Measurements from ENCODE around the gene XKR3.

- TF ChIP-seq, protein P1, sequence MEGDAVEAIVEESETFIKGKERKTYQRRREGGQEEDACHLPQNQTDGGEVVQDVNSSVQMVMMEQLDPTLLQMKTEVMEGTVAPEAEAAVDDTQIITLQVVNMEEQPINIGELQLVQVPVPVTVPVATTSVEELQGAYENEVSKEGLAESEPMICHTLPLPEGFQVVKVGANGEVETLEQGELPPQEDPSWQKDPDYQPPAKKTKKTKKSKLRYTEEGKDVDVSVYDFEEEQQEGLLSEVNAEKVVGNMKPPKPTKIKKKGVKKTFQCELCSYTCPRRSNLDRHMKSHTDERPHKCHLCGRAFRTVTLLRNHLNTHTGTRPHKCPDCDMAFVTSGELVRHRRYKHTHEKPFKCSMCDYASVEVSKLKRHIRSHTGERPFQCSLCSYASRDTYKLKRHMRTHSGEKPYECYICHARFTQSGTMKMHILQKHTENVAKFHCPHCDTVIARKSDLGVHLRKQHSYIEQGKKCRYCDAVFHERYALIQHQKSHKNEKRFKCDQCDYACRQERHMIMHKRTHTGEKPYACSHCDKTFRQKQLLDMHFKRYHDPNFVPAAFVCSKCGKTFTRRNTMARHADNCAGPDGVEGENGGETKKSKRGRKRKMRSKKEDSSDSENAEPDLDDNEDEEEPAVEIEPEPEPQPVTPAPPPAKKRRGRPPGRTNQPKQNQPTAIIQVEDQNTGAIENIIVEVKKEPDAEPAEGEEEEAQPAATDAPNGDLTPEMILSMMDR (IDR thresholded peaks at IDR 0.05) = no peak
- TF ChIP-seq POLR2A (IDR thresholded peaks at IDR 0.05) = no peak
Observed at GRCh38 chr22:16806401-16806800, 18.8 kb downstream of the XKR3 start.

Data from Peyer's patch (tissue), 4 donors.